Progenitor cell of endocrine pancreas (in vitro differentiated cells): ENCODE data around the gene DUT. TPM values are rescaled to one million over a fixed set of nuclear protein-coding genes. Genes with fewer than 3 reads are reported as not detected.
"Not testable (repeated sequence)": the region's sequence is repeated elsewhere in the genome, so short reads cannot be mapped to it uniquely, and the experiment has no call there.

Experiments
- DNase-seq: peaks from one replicate; pipeline ENCODE4 v3.0.0; 2021; ENCODE audit warnings: low spot score; ENCODE audit not compliant: unreplicated experiment
- H3K27ac Mint-ChIP-seq: 2 replicates; pipeline ENCODE4 v1.8.0; 2021; ENCODE audit warnings: mild to moderate bottlenecking, moderate library complexity, mixed read lengths
- H3K27me3 Mint-ChIP-seq: 2 replicates; pipeline ENCODE4 v1.8.0; 2021; ENCODE audit warnings: mixed read lengths
- H3K36me3 Mint-ChIP-seq: 2 replicates; pipeline ENCODE4 v1.8.0; 2022; ENCODE audit warnings: mixed read lengths; ENCODE audit not compliant: insufficient read depth
- H3K4me1 Mint-ChIP-seq: 2 replicates; pipeline ENCODE4 v1.8.0; 2021; ENCODE audit warnings: low read depth, mixed read lengths
- H3K4me3 Mint-ChIP-seq: 2 replicates; pipeline ENCODE4 v1.8.0; 2021; ENCODE audit warnings: low read depth, mild to moderate bottlenecking, moderate library complexity, mixed read lengths
- H3K9me3 Mint-ChIP-seq: 2 replicates; pipeline ENCODE4 v1.8.0; 2021; ENCODE audit warnings: low read depth, mixed read lengths
- CTCF ChIP-seq: fragments of 200-600 bp; sonication (generic); IDR thresholded peaks from one replicate; pipeline ENCODE4 v1.5.0; 2021; ENCODE audit warnings: antibody characterized with exemption, mild to moderate bottlenecking; ENCODE audit not compliant: unreplicated experiment
- total RNA-seq: library from RNA; stranded (reverse); gene quantifications from 2 replicates; pipeline ENCODE4 v1.2.1, GENCODE V29; 2021

The DUT gene
- total RNA-seq, 1 donor from 2014 or later, result 77.1 TPM

- Mint-ChIP-seq H3K27ac (no peak overlapping the region), H3K36me3 (no peaks in the 10 kb centered on the region), H3K27me3 (no peaks in the 10 kb centered on the region), H3K9me3 (no peaks in the 10 kb centered on the region), H3K4me1 (peaks cover 14% of the 10 kb centered on the region), H3K4me3 (no peak overlapping the region)
- no peak for DNase-seq
- no peak for TF ChIP-seq CTCF
Observed at GRCh38 chr15:48325400-48325799, 5.8 kb upstream of the DUT start.

GRCh38 chr15:48326180-48326579, 5.0 kb upstream of the DUT start:
- not testable (repeated sequence) for H3K27ac Mint-ChIP-seq, H3K36me3 Mint-ChIP-seq, H3K4me3 Mint-ChIP-seq, H3K27me3 Mint-ChIP-seq, H3K9me3 Mint-ChIP-seq, DNase-seq
- peaks cover 14% of the 10 kb centered on the region for H3K4me1 Mint-ChIP-seq

GRCh38 chr15:48330105-48330785, 984 bp upstream of the DUT start:
- Mint-ChIP-seq H3K27me3 (no peaks in the 10 kb centered on the region), H3K36me3 (peaks cover 4% of the 10 kb centered on the region), H3K27ac (peak overlapping the region; percentile 98), H3K4me3 (peak overlapping the region; percentile 98), H3K4me1 (peaks cover 20% of the 10 kb centered on the region), H3K9me3 (no peaks in the 10 kb centered on the region)
- no peak for DNase-seq
- TF ChIP-seq CTCF, result no peak

GRCh38 chr15:48331796-48332641, 790 bp downstream of the DUT start:
- Mint-ChIP-seq H3K27me3 (no peaks in the 10 kb centered on the region), H3K4me1 (peaks cover 19% of the 10 kb centered on the region), H3K9me3 (no peaks in the 10 kb centered on the region), H3K36me3 (peaks cover 6% of the 10 kb centered on the region), H3K27ac (peak overlapping the region; percentile 96), H3K4me3 (peak overlapping the region; percentile 98)
- no peak for TF ChIP-seq CTCF
- DNase-seq, result peak; percentile 17

GRCh38 chr15:48332642-48333034, 1.4 kb downstream of the DUT start:
- peaks cover 19% of the 10 kb centered on the region for H3K4me1 Mint-ChIP-seq
- peak overlapping the region; percentile 98 for H3K4me3 Mint-ChIP-seq
- no peaks in the 10 kb centered on the region for H3K9me3 Mint-ChIP-seq
- H3K36me3 Mint-ChIP-seq, result peaks cover 6% of the 10 kb centered on the region
- TF ChIP-seq CTCF, result no peak
- peak overlapping the region; percentile 67 for H3K27ac Mint-ChIP-seq
- DNase-seq, result no peak
- no peaks in the 10 kb centered on the region for H3K27me3 Mint-ChIP-seq
